Aorta (tissue), 5 donors: ENCODE results near the gene COL4A5. TPM values are rescaled to one million over a fixed set of nuclear protein-coding genes. Genes with fewer than 3 reads are reported as not detected.

Experiments
- ATAC-seq: fragments of 200-7000 bp; cut with Tn5 transposase; one replicate; pipeline ENCODE4 v1.9.1; 2022; ENCODE audit warnings: moderate library complexity; ENCODE audit not compliant: low FRiP score
- DNase-seq, 2 donors: peaks; one replicate each; pipeline ENCODE4 v3.0.0-alpha.2; 2020
- H3K27ac ChIP-seq, 2 donors: one replicate each; pipeline ENCODE4 v1.5.1; 2013; ENCODE audit warnings: low read length in 2 of 2, mild to moderate bottlenecking in 2 of 2, moderate library complexity in 2 of 2, control low read depth in 1 of 2, inconsistent platforms in 1 of 2, low read depth in 1 of 2
- H3K27me3 ChIP-seq, 2 donors: one replicate each; pipeline ENCODE4 v1.6.1; 2013; ENCODE audit warnings: control low read depth in 1 of 2, low read length in 1 of 2, mild to moderate bottlenecking in 1 of 2, moderate library complexity in 1 of 2; ENCODE audit not compliant: insufficient read depth in 2 of 2, control insufficient read depth in 1 of 2
- H3K36me3 ChIP-seq, 2 donors: one replicate each; pipeline ENCODE4 v1.6.1; 2013; ENCODE audit warnings: control low read depth in 1 of 2, low read length in 1 of 2, mild to moderate bottlenecking in 1 of 2; ENCODE audit not compliant: insufficient read depth in 2 of 2, control insufficient read depth in 1 of 2
- H3K4me1 ChIP-seq, 2 donors: one replicate each; pipeline ENCODE4 v1.6.1; 2013; ENCODE audit warnings: low read length in 2 of 2, control low read depth in 1 of 2, mild to moderate bottlenecking in 1 of 2, moderate library complexity in 1 of 2; ENCODE audit not compliant: insufficient read depth in 2 of 2, control insufficient read depth in 1 of 2
- H3K4me3 ChIP-seq, 2 donors: one replicate each; pipeline ENCODE4 v1.5.1; 2013; ENCODE audit warnings: low read length in 2 of 2, control low read depth in 1 of 2, mild to moderate bottlenecking in 1 of 2
- H3K9me3 ChIP-seq: one replicate; pipeline ENCODE4 v1.6.1; 2013; ENCODE audit warnings: mild to moderate bottlenecking, low read length; ENCODE audit not compliant: control insufficient read depth
- WGBS, 2 donors: extraction: QIAGEN DNeasy Blood & Tissue Kit; methylation state at CpG; one replicate each; pipeline ENCODE4 v1.1.7; 2013; 5-methylcytosine and 5-hydroxymethylcytosine counted together
- intact Hi-C, 2 donors: fragments of 100-400 bp; cut with DNase I; formaldehyde crosslinking; loops; one replicate each; pipeline versions ENCODE4 v1.14.2 to v1.15.0; 2022
- polyA plus RNA-seq, 2 donors: library from polyadenylated mRNA; stranded (reverse); fragments of 200-250 nt; gene quantifications; one replicate each; pipeline ENCODE4 v1.2.3, GENCODE V29; 2013
- total RNA-seq, 2 donors: library from RNA; stranded (reverse); fragmentation: NEBNext Ultra II Directional; extraction: Animal tissue kit (Norgen Biotek cat#: 25700); gene quantifications; one replicate each; pipeline ENCODE4 v1.2.1, GENCODE V29; 2021
- donor health status: healthy with polysubstance abuse.
- donor health status: Bipolar disorder and iron deficiency.
- donor health status: DM: no; HTN: no; CAD: no.
- donor health status: DM: no; HTN: no; CAD: no.
- donor health status: DM: yes; HTN: yes; CAD: no.

COL4A5 gene
- total and polyA plus RNA-seq, 4 donors, result 13.8 to 48.0 (median 37.2) TPM

- intact Hi-C loops, result no loop called here
- Histone ChIP-seq H3K27me3 (no peaks in the 10 kb centered on the region), H3K9me3 (no peaks in the 10 kb centered on the region), H3K4me3 (no peak overlapping the region), H3K36me3 (no peaks in the 10 kb centered on the region), H3K4me1 (no peaks in the 10 kb centered on the region), H3K27ac (no peak overlapping the region)
- WGBS, 2 donors, result 74 to 92% methylated on average over 2 of the region's 2 CpGs
- no peak for DNase-seq
- no peak for ATAC-seq
Observed at GRCh38 chrX:108704839-108705238, 265.2 kb downstream of the COL4A5 start.

- Histone ChIP-seq H3K36me3 (no peaks in the 10 kb centered on the region), H3K27ac (no peak overlapping the region), H3K4me3 (no peak overlapping the region), H3K4me1 (no peaks in the 10 kb centered on the region), H3K27me3 (no peaks in the 10 kb centered on the region), H3K9me3 (no peaks in the 10 kb centered on the region)
- intact Hi-C loops, result no loop called here
- 71 to 83% methylated on average over 1 of the region's 1 CpG for WGBS, 2 donors
- DNase-seq (no peak), ATAC-seq (no peak)
Observed at GRCh38 chrX:108712886-108713285, 273.2 kb downstream of the COL4A5 start.

GRCh38 chrX:108722561-108722960, 282.9 kb downstream of the COL4A5 start:
- Histone ChIP-seq H3K9me3 (no peaks in the 10 kb centered on the region), H3K4me1 (no peaks in the 10 kb centered on the region), H3K4me3 (no peak overlapping the region), H3K27me3 (no peaks in the 10 kb centered on the region), H3K36me3 (no peaks in the 10 kb centered on the region), H3K27ac (no peak overlapping the region)
- intact Hi-C loops, result no loop called here
- no peak for DNase-seq
- WGBS, 2 donors, result 41 to 43% methylated on average over 2 of the region's 2 CpGs
- ATAC-seq, result no peak

- WGBS, 2 donors, result 66 to 86% methylated on average over 3 of the region's 3 CpGs
- ATAC-seq, result no peak
Observed at GRCh38 chrX:108726748-108727147, 287.1 kb downstream of the COL4A5 start.

GRCh38 chrX:108731153-108731552, 291.5 kb downstream of the COL4A5 start:
- H3K27ac ChIP-seq, result no peak overlapping the region
- DNase-seq (no peak), ATAC-seq (no peak)
- H3K9me3 ChIP-seq, result no peaks in the 10 kb centered on the region
- 20 to 34% methylated on average over 2 of the region's 2 CpGs for WGBS, 2 donors
- H3K4me3 ChIP-seq, result no peak overlapping the region
- H3K36me3 ChIP-seq, result no peaks in the 10 kb centered on the region
- intact Hi-C loops, result no loop called here
- H3K4me1 ChIP-seq, result no peaks in the 10 kb centered on the region
- H3K27me3 ChIP-seq, result no peaks in the 10 kb centered on the region

More at GRCh38 chrX:108726748-108727147, 287.1 kb downstream of the COL4A5 start:
- Histone ChIP-seq H3K27me3 (no peaks in the 10 kb centered on the region), H3K4me1 (no peaks in the 10 kb centered on the region), H3K9me3 (no peaks in the 10 kb centered on the region), H3K4me3 (no peak overlapping the region), H3K36me3 (no peaks in the 10 kb centered on the region), H3K27ac (no peak overlapping the region)
- DNase-seq, result no peak
- intact Hi-C loops, result no loop called here

- no peaks in the 10 kb centered on the region for H3K4me1 ChIP-seq
- no peak overlapping the region for H3K27ac ChIP-seq
- no peak overlapping the region for H3K4me3 ChIP-seq
- H3K36me3 ChIP-seq, result no peaks in the 10 kb centered on the region
- no peaks in the 10 kb centered on the region for H3K27me3 ChIP-seq
- DNase-seq, result no peak
- no peak for ATAC-seq
- intact Hi-C loops, result no loop called here
- WGBS, 2 donors, result 7 to 22% methylated on average over 39 of the region's 39 CpGs
- H3K9me3 ChIP-seq, result no peaks in the 10 kb centered on the region
Observed at GRCh38 chrX:108732630-108733321, 293.1 kb downstream of the COL4A5 start.

- Histone ChIP-seq H3K9me3 (no peaks in the 10 kb centered on the region), H3K27ac (no peak overlapping the region), H3K27me3 (no peaks in the 10 kb centered on the region), H3K36me3 (no peaks in the 10 kb centered on the region), H3K4me3 (no peak overlapping the region), H3K4me1 (no peaks in the 10 kb centered on the region)
- no peak for ATAC-seq
- intact Hi-C loops, result no loop called here
- 61 to 69% methylated on average over 7 of the region's 7 CpGs for WGBS, 2 donors
- no peak for DNase-seq
Observed at GRCh38 chrX:108734426-108734825, 294.8 kb downstream of the COL4A5 start.

- H3K4me1 ChIP-seq, result no peaks in the 10 kb centered on the region
- no peak overlapping the region for H3K27ac ChIP-seq
- ATAC-seq (no peak), DNase-seq (no peak)
- H3K36me3 ChIP-seq, result no peaks in the 10 kb centered on the region
- no peaks in the 10 kb centered on the region for H3K27me3 ChIP-seq
- WGBS, 2 donors, result 5 to 26% methylated on average over 36 of the region's 36 CpGs
- H3K9me3 ChIP-seq, result no peaks in the 10 kb centered on the region
- intact Hi-C loops, result no loop called here
- H3K4me3 ChIP-seq, result peak overlapping the region in 1 of 2 donors; percentile 23
Observed at GRCh38 chrX:108735091-108735678, 295.5 kb downstream of the COL4A5 start.
